Esophagus muscularis mucosa (tissue), 2 donors: ENCODE results near the gene TMEM151A.

Source experiments
- POLR2A ChIP-seq: fragments of 450-650 bp; IDR thresholded peaks from one replicate; pipeline ENCODE4 v1.6.1; 2017; ENCODE audit warnings: antibody characterized with exemption, moderate library complexity, mild to moderate bottlenecking, low read depth
- POLR2AphosphoS5 ChIP-seq, 2 donors: sonication (generic); formaldehyde crosslinking; IDR thresholded peaks; one replicate each; pipeline ENCODE4 v1.6.1; 2017; ENCODE audit warnings: antibody characterized with exemption in 2 of 2

- TF ChIP-seq POLR2AphosphoS5 (IDR thresholded peaks at IDR 0.05): no peak
- no peak for TF ChIP-seq POLR2A
Measured at GRCh38 chr11:66297610-66298009, 5.9 kb downstream of the TMEM151A start.
